ENCODE data around the gene KASH5.

Gene KASH5

DNA sequence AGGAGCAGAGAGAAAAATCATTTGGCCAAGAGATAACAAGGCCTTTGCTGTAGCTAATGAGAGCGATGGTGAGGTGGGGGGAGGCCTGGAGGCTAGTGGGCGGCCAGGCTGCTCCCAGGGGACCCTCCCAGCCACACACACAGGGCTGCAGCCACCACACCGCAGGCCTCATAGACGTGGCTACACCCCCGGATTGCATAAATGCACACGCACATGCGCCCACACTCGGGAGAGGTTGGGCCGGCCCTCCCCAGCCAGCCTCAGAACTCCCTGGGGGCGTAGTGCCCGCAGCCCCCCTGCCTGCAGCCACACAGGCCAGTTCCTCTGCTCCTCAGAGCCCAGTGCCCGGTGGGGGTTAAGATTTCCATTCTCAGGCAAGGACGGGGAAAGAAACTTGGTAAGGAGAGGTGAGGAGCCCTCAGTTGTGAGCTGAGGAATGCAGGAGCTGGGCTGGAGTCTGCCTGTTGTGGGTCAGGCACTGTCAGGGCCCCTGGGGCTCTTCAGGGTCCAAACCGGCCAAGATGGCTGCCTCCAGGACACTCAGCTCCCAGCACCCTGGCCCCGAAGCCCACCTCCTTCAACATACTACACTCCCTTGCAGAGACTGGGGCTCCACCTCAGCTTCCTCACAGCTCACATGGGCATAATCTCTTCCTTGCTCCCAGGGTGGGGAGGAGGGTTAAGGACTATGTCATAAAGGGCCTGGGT lies 27.2 kb downstream of the KASH5 start:
- TF ChIP-seq, protein P1, sequence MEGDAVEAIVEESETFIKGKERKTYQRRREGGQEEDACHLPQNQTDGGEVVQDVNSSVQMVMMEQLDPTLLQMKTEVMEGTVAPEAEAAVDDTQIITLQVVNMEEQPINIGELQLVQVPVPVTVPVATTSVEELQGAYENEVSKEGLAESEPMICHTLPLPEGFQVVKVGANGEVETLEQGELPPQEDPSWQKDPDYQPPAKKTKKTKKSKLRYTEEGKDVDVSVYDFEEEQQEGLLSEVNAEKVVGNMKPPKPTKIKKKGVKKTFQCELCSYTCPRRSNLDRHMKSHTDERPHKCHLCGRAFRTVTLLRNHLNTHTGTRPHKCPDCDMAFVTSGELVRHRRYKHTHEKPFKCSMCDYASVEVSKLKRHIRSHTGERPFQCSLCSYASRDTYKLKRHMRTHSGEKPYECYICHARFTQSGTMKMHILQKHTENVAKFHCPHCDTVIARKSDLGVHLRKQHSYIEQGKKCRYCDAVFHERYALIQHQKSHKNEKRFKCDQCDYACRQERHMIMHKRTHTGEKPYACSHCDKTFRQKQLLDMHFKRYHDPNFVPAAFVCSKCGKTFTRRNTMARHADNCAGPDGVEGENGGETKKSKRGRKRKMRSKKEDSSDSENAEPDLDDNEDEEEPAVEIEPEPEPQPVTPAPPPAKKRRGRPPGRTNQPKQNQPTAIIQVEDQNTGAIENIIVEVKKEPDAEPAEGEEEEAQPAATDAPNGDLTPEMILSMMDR (IDR thresholded peaks at IDR 0.05; ENCODE audit: low read depth, low read length, missing control alignments): no peak
- no peak for DNase-seq (ENCODE audit: extremely low read depth, low read depth)
- no peak overlapping the region for H3K4me3 ChIP-seq (replicated peaks; ENCODE audit: low read depth, low read length)

DNA sequence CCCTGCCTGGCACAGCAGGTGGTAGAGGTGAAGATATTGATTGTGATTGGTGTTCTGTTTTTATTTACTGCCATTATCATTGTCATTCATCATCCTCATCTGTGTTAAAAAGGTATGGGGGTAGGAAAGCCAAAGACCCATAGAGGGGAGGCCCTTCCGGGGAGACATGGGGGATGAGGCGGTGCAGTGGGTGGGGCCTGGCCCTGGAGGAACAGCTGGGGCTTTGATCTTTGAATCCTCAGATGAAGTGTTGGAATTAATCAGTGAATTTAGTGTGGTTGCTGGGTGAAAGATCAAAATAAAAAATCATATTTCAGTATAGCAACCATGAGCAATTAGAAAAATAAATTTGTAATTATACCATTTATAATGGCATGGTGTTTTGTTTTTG lies 27.8 kb downstream of the KASH5 start:
- TF ChIP-seq, protein P1 (IDR thresholded peaks at IDR 0.05; ENCODE audit: low read depth, low read length, missing control alignments): no peak
- DNase-seq (ENCODE audit: extremely low read depth, low read depth): no peak
- H3K4me3 ChIP-seq (replicated peaks; ENCODE audit: low read depth, low read length): no peak overlapping the region

DNA sequence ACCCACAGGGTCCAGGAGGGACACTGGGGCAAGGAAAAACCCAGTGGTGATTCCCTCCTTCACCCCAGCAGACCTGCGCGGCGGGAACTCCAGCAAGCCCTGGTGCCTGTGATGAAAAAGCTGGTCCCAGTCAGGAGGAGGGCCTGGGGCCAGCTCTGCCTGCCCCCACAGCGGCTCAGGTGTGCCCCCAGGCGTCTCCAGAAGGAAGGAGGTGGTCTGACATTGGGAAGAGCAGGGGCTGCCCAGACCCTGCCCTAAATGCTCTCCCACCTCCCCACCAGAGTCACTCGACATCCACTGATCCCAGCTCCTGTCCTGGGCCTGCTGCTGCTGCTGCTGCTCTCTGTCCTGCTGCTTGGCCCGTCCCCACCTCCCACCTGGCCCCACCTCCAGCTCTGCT lies 29.0 kb downstream of the KASH5 start:
- TF ChIP-seq, protein P1 (IDR thresholded peaks at IDR 0.05; ENCODE audit: low read depth, low read length, missing control alignments): no peak
- no peak for DNase-seq (ENCODE audit: extremely low read depth, low read depth)
- no peak overlapping the region for H3K4me3 ChIP-seq (replicated peaks; ENCODE audit: low read depth, low read length)

DNA sequence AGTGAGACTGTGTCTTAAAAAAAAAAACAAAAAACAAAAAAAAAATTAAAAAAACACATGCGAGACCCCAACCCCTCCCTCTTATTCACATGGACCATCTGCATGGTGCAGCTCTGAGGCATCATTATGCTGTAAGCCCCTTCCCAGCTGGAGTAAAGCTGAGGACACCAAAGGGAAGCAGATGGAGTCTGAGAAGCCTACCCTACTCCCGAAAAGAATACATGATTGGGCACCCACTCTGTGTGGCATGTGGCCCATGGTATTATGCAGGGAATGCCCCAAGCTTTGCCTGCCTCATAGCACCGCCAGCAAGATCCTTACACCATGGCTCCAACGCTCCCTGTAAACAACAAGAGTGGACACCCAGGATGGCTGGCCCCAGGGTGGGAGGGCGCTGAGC lies 30.5 kb downstream of the KASH5 start:
- DNase-seq (ENCODE audit: extremely low read depth, low read depth): no peak
- H3K4me3 ChIP-seq (replicated peaks; ENCODE audit: low read depth, low read length): no peak overlapping the region
- TF ChIP-seq, protein P1 (IDR thresholded peaks at IDR 0.05; ENCODE audit: low read depth, low read length, missing control alignments): no peak

DNA sequence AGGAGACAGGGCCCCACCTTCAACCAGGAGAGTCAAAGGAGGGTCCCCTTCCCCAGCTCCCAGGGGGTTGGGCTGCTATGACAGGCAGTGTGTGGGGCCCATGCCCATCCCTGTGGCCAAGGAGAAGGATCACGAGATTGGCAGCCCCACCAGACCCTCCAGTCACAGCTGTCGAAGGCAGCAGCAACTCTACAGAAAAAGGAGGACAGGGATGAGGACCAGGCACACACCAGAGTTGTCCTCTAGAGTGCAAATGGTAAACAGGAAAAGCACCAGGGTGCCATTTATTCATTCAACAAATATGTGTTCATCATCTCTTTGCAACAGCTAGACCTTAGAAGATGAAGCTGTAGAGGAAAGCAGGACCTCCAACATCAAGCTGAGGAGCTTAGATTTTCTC lies 31.1 kb downstream of the KASH5 start:
- TF ChIP-seq, protein P1 (IDR thresholded peaks at IDR 0.05; ENCODE audit: low read depth, low read length, missing control alignments): no peak
- no peak overlapping the region for H3K4me3 ChIP-seq (replicated peaks; ENCODE audit: low read depth, low read length)
- no peak for DNase-seq (ENCODE audit: extremely low read depth, low read depth)

DNA sequence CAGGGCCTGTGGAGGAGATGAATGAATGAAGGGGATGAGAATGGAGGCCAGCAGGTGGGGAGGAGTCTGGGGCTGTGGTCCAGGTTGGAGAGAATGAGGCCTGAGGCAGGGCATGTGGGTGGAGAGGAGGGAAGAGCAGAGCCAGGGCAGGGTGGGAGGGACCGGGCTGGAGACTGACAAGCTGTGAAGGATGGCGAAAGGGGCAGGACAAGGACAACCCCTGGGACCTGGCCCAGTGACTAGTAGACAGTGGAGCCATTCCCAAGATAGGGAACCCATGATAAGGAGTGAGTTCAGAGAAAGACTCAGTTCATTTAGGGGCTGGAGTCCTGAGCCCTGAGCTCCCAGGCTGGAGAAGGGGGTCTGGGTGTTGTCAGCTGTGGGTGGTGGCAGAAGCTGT lies 32.2 kb downstream of the KASH5 start:
- no peak for DNase-seq (ENCODE audit: extremely low read depth, low read depth)
- H3K4me3 ChIP-seq (replicated peaks; ENCODE audit: low read depth, low read length): no peak overlapping the region
- TF ChIP-seq, protein P1 (IDR thresholded peaks at IDR 0.05; ENCODE audit: low read depth, low read length, missing control alignments): no peak
